GM21723 (cell line): ENCODE data around the gene PPP2R5C.

ENCODE experiments used
- ATAC-seq: cut with Tn5 transposase; IDR thresholded peaks from one replicate; pipeline ENCODE4 v1.9.1; 2021; ENCODE audit warnings: mild to moderate bottlenecking, moderate library complexity; ENCODE audit not compliant: unreplicated experiment

The PPP2R5C gene

DNA sequence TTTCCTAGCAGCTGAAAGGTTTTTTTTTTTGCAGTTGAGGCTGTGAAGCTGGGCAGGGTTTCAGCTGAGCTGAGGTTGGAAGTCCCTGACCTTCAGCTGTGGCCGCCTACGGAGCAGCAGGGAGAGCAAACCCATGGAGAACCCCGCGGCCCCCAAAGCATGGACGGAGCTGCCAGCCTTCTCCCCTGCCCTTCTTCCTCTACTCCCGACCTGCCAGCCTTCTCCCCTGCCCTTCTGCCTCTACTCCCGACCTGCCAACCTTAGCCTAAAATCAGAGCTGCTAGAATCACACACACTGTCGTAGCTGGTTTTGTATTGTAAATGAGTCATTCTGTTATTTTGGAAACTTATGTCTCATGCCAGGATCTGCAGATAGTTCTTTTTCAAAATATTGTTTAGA, 74.6 kb downstream of the PPP2R5C start:
- ATAC-seq, result no peak

DNA sequence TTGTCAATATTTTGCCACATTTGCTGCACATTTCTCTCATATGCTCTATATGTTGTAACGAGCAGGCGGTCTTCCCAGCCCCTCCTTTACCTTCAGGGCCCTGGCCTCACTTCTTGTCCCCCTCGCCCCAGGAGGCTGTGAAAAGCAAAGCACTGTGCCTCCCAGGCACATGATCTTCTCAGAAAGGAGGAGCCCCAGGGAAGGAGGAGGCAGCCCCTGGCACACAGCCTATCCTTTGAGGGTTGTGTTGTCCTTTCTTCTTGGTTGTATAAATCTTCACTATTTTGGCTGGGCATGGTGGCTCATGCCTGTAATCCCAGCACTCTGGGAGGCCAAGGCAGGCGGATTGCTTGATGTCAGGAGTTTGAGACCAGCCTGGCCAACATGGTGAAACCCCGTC, 77.0 kb downstream of the PPP2R5C start:
- ATAC-seq, result no peak

DNA sequence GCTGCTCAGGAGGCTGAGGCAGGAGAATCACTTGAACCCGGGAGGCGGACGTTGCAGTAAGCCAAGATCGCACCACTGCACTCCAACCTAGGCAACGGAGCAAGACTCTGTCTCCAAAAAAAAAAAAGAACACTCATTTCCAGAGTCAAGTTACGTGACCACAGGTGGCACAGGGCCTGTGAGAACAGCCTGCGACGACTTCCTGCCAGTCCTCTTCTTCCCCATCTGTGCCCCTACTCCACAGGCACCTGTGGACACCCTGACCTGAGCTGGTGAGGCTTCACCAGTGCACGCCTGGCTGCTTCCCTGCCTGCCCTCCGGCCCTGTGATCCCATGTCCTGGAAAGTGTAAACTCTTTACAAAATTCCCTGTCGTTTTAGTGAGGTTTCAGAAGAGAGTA, 77.7 kb downstream of the PPP2R5C start:
- peak; percentile 48 for ATAC-seq

DNA sequence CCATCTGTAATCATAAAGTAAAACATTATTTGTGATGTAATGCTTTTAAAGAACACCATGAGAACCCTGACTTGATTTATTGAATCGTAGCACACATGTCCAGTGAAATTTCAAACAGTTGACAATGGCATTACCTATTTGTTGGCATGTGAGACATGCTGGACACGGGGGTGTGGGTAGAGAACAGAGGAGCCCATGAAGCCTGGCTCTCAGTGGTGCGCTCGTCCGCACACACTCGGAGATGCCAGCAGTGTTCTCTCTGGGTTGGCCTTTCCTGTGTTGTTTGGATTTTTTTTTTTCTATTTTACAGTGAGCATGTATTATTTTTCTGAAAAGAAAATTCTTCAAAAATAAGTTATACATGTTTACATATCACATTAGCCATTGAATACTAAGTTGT, 78.2 kb downstream of the PPP2R5C start:
- ATAC-seq, result no peak

GRCh38 chr14:101840649-101841369, 79.3 kb downstream of the PPP2R5C start:
- ATAC-seq, result no peak

DNA sequence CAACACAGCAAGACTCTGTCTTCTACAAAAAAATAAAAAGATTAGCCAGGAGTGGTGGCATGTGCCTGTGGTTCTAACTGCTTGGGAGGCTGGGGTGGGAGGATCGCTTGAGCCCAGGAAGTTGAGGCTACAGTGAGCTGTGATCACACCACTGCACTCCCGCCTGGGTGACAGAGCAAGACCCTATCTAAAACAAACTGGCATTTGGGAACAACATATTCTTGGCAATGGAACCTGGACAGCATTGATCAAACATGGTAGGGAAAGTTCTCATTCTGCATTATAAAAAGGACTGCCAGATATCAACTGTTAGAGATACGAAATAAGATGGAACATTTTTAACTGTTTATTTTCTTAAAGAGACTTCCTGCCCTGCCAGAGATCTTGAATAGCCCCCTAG, 81.5 kb downstream of the PPP2R5C start:
- no peak for ATAC-seq

DNA sequence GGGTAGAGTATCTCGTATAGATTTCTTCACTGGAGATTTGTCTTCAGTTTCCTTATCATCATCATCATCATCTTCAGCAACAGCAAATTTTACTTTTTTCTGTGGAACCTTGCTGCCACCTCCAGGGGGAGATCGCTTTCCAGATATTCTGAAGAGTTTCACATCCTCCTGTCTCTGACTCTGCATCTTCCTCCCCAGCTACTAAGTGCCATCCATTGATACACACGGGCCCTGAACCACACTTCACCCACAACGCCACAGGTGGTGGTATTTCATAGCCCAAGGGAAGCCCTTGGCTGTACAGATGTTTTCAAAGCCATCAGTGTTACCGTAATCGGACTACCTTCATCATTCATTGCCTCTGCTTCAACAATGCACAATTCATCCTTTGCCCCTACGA, 82.2 kb downstream of the PPP2R5C start:
- peak; percentile 62 for ATAC-seq

DNA sequence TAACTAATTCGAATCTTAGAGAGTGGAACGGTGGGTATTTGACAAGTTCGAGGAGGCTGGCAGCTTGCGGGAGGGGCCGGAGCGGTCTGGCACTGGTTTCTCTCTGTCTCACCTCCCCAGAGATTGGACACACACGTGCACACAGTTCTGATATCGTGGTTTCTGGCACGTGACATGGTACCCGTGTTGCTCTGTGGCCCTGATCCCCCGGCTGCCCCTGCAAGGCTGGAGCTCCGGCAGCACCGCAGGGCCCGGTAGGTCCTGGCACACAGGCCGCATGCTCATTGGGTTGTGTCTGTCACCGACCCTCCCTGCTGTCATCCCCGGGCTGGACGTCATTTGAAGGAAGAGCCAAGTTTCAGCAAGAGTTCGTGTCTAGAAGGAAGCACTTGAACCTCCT, 82.7 kb downstream of the PPP2R5C start:
- ATAC-seq, result no peak

- ATAC-seq, result no peak
These were observed 83.2 kb downstream of the PPP2R5C start for GRCh38 chr14:101844751-101845150.

DNA sequence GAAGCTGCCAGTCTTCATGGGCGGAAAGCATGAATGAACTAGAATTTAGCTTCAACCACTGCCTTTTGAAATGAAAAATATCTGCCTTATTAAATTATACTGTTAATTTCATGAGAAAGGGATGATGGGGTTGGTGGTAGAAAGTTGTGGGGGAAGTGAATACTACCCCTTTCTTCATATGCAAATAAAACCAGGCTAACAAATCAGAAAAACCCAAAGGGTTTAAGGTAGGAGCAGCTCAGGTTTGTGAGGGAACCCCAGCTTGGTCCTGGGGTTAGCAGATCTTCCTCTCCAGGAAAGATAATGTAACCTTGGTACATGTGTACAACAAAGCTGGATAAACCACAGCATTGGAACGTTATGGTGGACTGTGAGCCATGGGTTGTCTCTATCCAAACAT, 84.0 kb downstream of the PPP2R5C start:
- ATAC-seq, result no peak

DNA sequence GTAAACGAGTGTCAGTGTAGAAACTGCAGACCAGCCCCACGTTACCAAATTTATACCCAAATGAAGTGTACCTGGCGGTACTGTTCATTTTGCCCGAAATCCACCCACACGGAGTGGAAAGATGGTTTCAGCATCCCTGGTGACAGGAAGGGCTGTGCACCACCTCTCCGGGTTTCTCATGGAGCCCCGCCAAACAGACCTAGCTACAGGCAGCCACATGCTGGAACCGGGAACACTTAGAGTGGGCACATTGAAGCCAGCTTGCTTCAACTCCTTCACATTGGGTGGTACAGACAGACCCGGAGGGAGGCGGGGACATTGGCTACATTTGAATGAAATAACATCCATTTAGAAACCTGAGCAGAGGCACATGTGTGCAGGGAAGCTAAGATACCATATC, 84.4 kb downstream of the PPP2R5C start:
- no peak for ATAC-seq

DNA sequence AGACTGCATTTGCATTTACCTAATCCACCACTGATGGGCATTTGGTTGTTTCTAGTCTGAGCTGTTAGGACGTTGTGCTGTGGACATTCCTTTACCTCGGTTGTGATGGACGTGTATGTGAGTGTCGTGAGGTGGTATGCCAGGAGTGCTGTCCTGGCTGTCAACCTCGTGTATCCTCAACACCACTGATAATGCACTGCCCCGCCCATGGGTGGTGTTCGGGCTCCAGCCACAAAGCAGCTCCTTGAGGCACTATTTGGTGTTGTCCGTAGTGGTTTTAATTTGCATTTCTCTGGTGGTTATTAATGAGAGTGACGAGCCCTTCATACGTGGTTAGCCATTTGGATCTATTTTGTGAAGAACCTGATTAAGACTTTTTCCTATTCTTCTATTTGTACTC, 87.6 kb downstream of the PPP2R5C start:
- no peak for ATAC-seq

DNA sequence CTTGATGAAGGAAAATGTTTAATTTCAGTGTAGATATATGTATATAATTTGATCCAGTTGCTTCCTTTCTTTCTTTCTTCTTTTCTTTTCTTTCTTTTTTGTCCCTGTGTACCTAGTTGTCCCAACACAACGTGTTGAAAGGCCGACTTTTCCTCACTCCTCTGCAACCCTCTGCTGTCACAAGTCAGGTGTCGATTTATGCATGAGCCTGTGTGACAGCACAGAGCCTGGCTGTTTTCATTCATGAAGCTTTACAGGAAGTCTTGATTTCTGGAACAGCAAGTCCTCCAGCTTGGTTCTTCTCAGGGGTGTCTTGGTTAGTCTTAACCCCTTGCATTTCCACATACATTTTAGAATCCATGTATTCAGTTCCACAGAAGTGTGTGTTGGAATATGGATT, 88.1 kb downstream of the PPP2R5C start:
- no peak for ATAC-seq

DNA sequence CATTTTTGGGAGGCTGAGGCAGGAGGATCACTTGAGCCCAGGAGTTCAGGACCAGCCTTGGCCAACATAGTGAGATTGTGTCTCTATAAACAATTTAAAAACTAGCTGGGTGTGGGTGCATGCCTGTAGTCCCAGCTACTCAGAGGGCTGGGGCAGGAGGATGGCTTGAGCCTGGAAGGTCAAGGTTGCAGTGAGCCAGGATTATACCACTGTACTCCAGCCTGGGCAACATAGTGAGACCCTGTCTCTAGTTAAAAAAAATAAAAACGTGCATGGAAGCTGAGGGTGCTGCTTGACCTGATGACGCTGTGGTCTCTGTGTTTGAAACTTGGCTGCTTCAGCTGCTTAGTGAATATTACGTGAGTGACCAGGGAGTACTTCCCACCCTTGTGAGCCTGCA, 89.7 kb downstream of the PPP2R5C start:
- no peak for ATAC-seq

- ATAC-seq, result no peak
These were observed 90.4 kb downstream of the PPP2R5C start for GRCh38 chr14:101851736-101852405.

GRCh38 chr14:101852785-101853184, 91.3 kb downstream of the PPP2R5C start:
- ATAC-seq, result no peak

GRCh38 chr14:101853455-101854018, 92.0 kb downstream of the PPP2R5C start:
- no peak for ATAC-seq

- ATAC-seq, result no peak
These were observed 92.9 kb downstream of the PPP2R5C start for GRCh38 chr14:101854366-101854765.

GRCh38 chr14:101855958-101856357, 94.4 kb downstream of the PPP2R5C start:
- no peak for ATAC-seq

GRCh38 chr14:101856536-101856935, 95.0 kb downstream of the PPP2R5C start:
- no peak for ATAC-seq

DNA sequence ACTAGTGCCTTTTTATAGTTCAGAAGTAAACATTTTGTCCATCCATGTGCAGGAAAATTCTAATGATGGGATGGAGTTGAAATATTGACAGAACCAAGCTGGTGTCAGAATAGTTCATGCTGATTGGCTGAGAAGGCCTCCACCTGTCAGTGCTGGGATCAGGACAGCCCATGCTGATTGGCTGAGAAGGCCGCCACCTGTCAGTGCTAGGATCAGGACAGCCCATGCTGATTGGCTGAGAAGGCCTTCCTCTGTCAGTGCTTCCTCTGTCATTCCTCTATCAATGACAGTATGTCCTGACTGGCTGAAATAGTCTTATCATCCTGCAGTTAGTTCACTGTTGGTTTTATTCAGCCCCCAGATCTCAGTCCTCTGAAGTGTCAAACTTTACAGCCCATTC, 95.7 kb downstream of the PPP2R5C start:
- no peak for ATAC-seq

GRCh38 chr14:101858791-101859537, 97.5 kb downstream of the PPP2R5C start:
- no peak for ATAC-seq
